Ovary (tissue), 9 donors: ENCODE results near the gene MYO3B. TPM values are rescaled to one million over a fixed set of nuclear protein-coding genes. Genes with fewer than 3 reads are reported as not detected.
A peak's percentile ranks its signal among the peaks of the same experiment; 100 is the strongest.
"Not testable (repeated sequence)": the region's sequence is repeated elsewhere in the genome, so short reads cannot be mapped to it uniquely, and the experiment has no call there.

Source experiments
- DNase-seq, 5 donors: peaks; one replicate each; pipeline ENCODE4 v3.0.0-alpha.2; 2019 to 2020
- H3K27ac ChIP-seq, 2 donors: fragments of 200-600 bp; one replicate each; pipeline versions ENCODE4 v1.5.1 to v1.8.0; 2019 to 2022
- H3K27me3 ChIP-seq: fragments of 200-600 bp; one replicate; pipeline ENCODE4 v1.8.0; 2022
- H3K36me3 ChIP-seq: fragments of 200-600 bp; sonication (generic); one replicate; pipeline ENCODE4 v1.5.1; 2019
- H3K4me1 ChIP-seq: one replicate; pipeline ENCODE4 v1.8.1; 2013; ENCODE audit warnings: mild to moderate bottlenecking, moderate library complexity; ENCODE audit not compliant: insufficient read depth
- H3K4me3 ChIP-seq: fragments of 200-600 bp; sonication (generic); one replicate; pipeline ENCODE4 v1.5.1; 2017
- H3K9me3 ChIP-seq, 2 donors: fragments of 200-600 bp in 1 of 2; sonication (generic) in 1 of 2; one replicate each; pipeline versions ENCODE4 v1.5.1 to v1.8.1; 2013 to 2019; ENCODE audit warnings: mild to moderate bottlenecking in 1 of 2, moderate library complexity in 1 of 2
- EP300 ChIP-seq: sonication (generic); formaldehyde crosslinking; IDR thresholded peaks from one replicate; pipeline ENCODE4 v1.6.1; 2017; ENCODE audit warnings: antibody characterized with exemption
- POLR2A ChIP-seq: fragments of 450-650 bp; IDR thresholded peaks from one replicate; pipeline ENCODE4 v1.6.1; 2017; ENCODE audit warnings: antibody characterized with exemption, mild to moderate bottlenecking, moderate library complexity
- WGBS, 3 donors: extraction: QIAGEN DNeasy Blood & Tissue Kit in 1 of 3; methylation state at CpG; one replicate each; pipeline versions ENCODE4 v1.1.5 to v1.1.7; 2013 to 2017; 5-methylcytosine and 5-hydroxymethylcytosine counted together
- intact Hi-C, 4 donors: fragments of 100-400 bp; cut with DNase I; formaldehyde crosslinking; loops; one replicate each; pipeline versions ENCODE4 v1.11.0 to v1.15.1; 2022 to 2023
- polyA plus RNA-seq, 2 donors: library from polyadenylated mRNA; stranded (reverse); fragments of 200-250 nt in 1 of 2; fragments of 350-450 nt in 1 of 2; fragmentation: Illumina TruSeq in 1 of 2; extraction: RNeasy Lipid Tissue Mini Kit (QIAGEN cat#74804) in 1 of 2; gene quantifications; one replicate each; pipeline ENCODE4 v1.2.3, GENCODE V29; 2013 to 2014
- total RNA-seq, 7 donors: library from RNA; depleted of rRNA in 2 of 7; stranded (reverse); fragments of >200 nt in 2 of 7; fragmentation: NEBNext Ultra II Directional in 3 of 7; extraction: Animal tissue kit (Norgen Biotek cat#: 25700) in 3 of 7; gene quantifications; one replicate each; pipeline versions ENCODE4 v1.1.0 to v1.2.4, GENCODE V29; 2016 to 2023
- TF ChIP-seq, protein P1 (sequence below), 3 donors: fragments of 450-650 bp in 2 of 3; fragments of 200-600 bp in 1 of 3; IDR thresholded peaks; one replicate each; pipeline versions ENCODE4 v1.5.1 to v1.8.0; 2016 to 2022; ENCODE audit warnings: antibody characterized with exemption in 3 of 3, mild to moderate bottlenecking in 1 of 3
- donor health status: DM: no; HTN: no; CAD: no; lungs with moderate emphysema.
- donor health status: DM: no; HTN: no; CAD: no.
- donor health status: Bipolar disorder and iron deficiency.
- donor health status: DM: yes; HTN: yes; CAD: no.
- donor health status: DM: no; HTN: no; CAD: no.
- donor health status: DM: yes; HTN: yes; CAD: no.

Gene MYO3B
- total and polyA plus RNA-seq, 9 donors, result 0.04 to 1.3 (median 0.12) TPM; not detected in 2

DNA sequence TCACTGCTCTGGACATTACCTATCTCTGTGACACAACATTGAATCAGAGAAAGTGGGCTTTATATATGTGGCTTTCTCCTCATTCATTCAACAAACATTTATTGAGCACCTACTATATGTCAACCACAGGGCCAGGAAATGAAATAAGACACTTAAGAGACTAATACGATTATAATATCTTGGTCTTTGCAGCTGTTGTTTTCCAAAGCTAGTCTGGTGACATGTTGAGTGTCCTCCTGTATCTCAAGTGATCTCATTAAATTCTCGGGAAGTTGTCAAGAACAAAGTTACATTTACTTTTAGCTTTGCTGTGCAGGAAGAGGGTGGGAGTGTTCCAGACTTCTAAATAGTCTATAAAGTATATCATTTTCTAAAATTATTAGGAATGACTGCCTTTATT lies 372.6 kb downstream of the MYO3B start:
- H3K9me3 ChIP-seq, result no peaks in the 10 kb centered on the region
- H3K4me3 ChIP-seq, result no peak overlapping the region
- intact Hi-C loops, result no loop called here
- no peaks in the 10 kb centered on the region for H3K27me3 ChIP-seq
- DNase-seq, result no peak
- no peaks in the 10 kb centered on the region for H3K36me3 ChIP-seq
- no peak for TF ChIP-seq EP300
- TF ChIP-seq, protein P1, sequence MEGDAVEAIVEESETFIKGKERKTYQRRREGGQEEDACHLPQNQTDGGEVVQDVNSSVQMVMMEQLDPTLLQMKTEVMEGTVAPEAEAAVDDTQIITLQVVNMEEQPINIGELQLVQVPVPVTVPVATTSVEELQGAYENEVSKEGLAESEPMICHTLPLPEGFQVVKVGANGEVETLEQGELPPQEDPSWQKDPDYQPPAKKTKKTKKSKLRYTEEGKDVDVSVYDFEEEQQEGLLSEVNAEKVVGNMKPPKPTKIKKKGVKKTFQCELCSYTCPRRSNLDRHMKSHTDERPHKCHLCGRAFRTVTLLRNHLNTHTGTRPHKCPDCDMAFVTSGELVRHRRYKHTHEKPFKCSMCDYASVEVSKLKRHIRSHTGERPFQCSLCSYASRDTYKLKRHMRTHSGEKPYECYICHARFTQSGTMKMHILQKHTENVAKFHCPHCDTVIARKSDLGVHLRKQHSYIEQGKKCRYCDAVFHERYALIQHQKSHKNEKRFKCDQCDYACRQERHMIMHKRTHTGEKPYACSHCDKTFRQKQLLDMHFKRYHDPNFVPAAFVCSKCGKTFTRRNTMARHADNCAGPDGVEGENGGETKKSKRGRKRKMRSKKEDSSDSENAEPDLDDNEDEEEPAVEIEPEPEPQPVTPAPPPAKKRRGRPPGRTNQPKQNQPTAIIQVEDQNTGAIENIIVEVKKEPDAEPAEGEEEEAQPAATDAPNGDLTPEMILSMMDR (IDR thresholded peaks at IDR 0.05), result no peak
- TF ChIP-seq POLR2A, result no peak
- H3K27ac ChIP-seq, result no peak overlapping the region
- peaks cover 4% of the 10 kb centered on the region for H3K4me1 ChIP-seq
- 65 to 72% (median 71%) methylated on average over 2 of the region's 2 CpGs for whole genome bisulfite sequencing, 3 donors

DNA sequence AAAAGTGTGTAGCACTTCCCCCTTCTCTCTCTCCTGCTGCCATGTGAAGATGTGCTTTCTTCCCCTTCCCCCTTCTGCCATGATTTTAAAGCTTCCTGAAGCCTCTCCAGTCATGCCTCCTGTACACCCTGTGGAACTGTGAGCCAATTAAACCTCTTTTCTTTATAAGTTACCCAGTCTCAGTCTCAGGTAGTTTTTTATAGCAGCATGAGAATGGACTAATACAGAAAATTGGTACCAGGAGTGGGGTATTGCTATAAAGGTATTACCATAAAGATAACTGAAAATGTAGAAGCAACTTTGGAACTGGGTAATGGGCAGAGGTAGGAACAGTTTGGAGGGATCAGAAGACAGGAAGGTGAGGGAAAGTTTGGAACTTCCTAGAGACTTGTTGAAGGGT lies 374.0 kb downstream of the MYO3B start:
- H3K4me3 ChIP-seq, H3K27me3 ChIP-seq, H3K4me1 ChIP-seq, DNase-seq, H3K9me3 ChIP-seq, H3K36me3 ChIP-seq, H3K27ac ChIP-seq, intact Hi-C loops: not testable (repeated sequence)

DNA sequence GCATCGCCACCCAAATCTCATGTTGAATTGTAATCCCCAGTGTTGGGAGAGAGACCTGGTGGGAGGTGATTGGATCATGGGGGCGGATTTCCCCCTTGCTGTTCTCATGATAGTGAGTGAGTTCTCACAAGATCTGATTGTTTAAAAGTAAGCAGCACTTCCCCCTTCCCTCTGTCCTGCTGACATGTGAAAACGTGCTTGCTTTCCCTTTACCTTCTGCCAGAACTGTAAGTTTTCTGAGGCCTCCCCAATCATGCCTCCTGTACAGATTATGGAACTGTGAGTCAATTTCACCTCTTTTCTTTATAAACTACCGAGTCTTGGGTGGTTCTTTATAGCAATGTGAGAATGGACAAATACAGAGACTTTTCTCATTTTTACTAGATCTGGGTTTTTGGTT lies 375.8 kb downstream of the MYO3B start:
- Histone ChIP-seq H3K36me3 (no peaks in the 10 kb centered on the region), H3K4me1 (peaks cover 4% of the 10 kb centered on the region), H3K4me3 (no peak overlapping the region), H3K9me3 (no peaks in the 10 kb centered on the region), H3K27me3 (no peaks in the 10 kb centered on the region), H3K27ac (no peak overlapping the region)
- no peak for DNase-seq
- intact Hi-C loops, result no loop called here
- WGBS, 3 donors, result 80 to 84% (median 80%) methylated on average over 4 of the region's 4 CpGs
- no peak for TF ChIP-seq EP300
- no peak for TF ChIP-seq POLR2A
- TF ChIP-seq, protein P1 (IDR thresholded peaks at IDR 0.05), result no peak

DNA sequence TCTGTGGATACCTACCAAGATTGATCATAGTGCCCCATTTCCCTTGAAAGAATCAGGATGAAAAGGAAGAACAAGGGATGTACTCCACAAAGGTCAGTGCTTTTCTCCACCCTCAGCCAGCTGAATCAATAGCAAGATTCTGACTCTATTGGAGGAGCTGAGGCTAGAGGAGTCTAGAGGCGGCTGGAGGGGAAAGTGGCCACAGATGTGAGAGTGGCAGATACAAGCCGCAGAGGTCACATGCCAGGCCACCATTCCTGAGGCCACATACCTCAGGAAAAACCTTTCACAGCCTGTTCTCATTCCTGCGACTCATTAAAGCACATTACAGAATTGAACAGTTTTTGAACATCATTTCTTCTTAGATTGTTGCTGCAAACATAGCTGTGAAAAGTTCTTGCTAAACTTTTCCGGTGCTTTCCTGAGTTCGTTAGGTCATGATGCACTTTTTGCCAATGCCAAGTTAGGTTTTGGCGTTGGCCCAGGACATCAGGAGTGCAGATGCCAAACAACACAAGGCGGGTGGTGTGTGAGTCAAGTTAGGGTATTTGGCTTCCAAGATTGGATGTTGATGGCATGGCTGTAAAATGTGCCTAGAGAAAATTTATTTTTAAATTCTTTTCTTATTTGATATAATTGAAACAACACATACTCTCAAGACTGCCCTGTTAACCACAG lies 376.5 kb downstream of the MYO3B start:
- Histone ChIP-seq H3K27ac (no peak overlapping the region), H3K36me3 (no peaks in the 10 kb centered on the region), H3K27me3 (no peaks in the 10 kb centered on the region), H3K4me1 (peaks cover 4% of the 10 kb centered on the region), H3K4me3 (no peak overlapping the region), H3K9me3 (no peaks in the 10 kb centered on the region)
- intact Hi-C loops, result no loop called here
- TF ChIP-seq EP300 (no peak), POLR2A (no peak)
- TF ChIP-seq, protein P1 (IDR thresholded peaks at IDR 0.05), result no peak
- peak in 3 of 5 donors; percentile 19 to 42 (median 28) for DNase-seq
- 36 to 51% (median 45%) methylated on average over 7 of the region's 7 CpGs for WGBS, 3 donors

DNA sequence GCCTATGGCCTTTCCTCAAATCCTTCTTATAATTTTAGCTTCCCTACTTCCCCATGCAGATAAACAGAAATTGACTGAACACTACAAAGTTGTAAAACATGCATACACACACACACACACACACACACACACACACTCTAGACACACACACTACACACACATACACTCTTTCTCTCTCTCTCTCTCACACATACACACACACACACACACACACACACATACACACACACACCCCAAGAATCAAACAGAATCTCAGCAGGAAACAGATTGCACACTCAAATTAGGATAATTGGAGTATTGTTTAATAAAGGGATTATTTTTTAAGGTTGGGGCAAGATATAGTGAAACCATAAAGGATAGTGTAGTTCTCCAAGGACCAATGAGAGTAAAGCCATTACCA lies 385.0 kb downstream of the MYO3B start:
- intact Hi-C loops, result no loop called here
- Histone ChIP-seq H3K36me3 (no peaks in the 10 kb centered on the region), H3K4me3 (no peak overlapping the region), H3K27ac (no peak overlapping the region), H3K4me1 (no peaks in the 10 kb centered on the region), H3K9me3 (no peaks in the 10 kb centered on the region), H3K27me3 (no peaks in the 10 kb centered on the region)
- TF ChIP-seq, protein P1 (IDR thresholded peaks at IDR 0.05), result no peak
- TF ChIP-seq POLR2A, result no peak
- TF ChIP-seq EP300, result no peak
- no peak for DNase-seq
